HCT116 (cell line): ENCODE measurements around the gene UBE2V1.
A peak's percentile ranks its signal among the peaks of the same experiment; 100 is the strongest.

Experiments
- POLR2A ChIP-seq: IDR thresholded peaks from 2 replicates; pipeline ENCODE4 v1.7.0; 2011; ENCODE audit warnings: borderline replicate concordance; ENCODE audit not compliant: insufficient read depth, insufficient read length; ENCODE audit errors: extremely low read depth
- POLR2AphosphoS5 ChIP-seq: IDR thresholded peaks from 2 replicates; pipeline ENCODE4 v1.6.1; 2011; ENCODE audit warnings: mild to moderate bottlenecking, low read depth, low read length, moderate library complexity
- SP1 ChIP-seq: IDR thresholded peaks from 2 replicates; pipeline ENCODE4 v1.6.1; 2012; ENCODE audit warnings: low read depth
- TCF7L2 ChIP-seq: IDR thresholded peaks from 2 replicates; pipeline ENCODE4 v1.7.0; 2011; ENCODE audit warnings: borderline replicate concordance, inconsistent platforms; ENCODE audit not compliant: insufficient read depth, insufficient read length; ENCODE audit errors: extremely low read depth
- TF ChIP-seq, protein P1 (sequence below): IDR thresholded peaks from 2 replicates; pipeline ENCODE4 v1.6.1; 2011; ENCODE audit warnings: mild to moderate bottlenecking, low read length, moderate library complexity; ENCODE audit not compliant: insufficient replicate concordance; ENCODE audit errors: extremely low read depth
- TF ChIP-seq, protein P2 (sequence below), 3 experiments: fragments of 200-600 bp in 1 of 3; sonication (generic) in 1 of 3; IDR thresholded peaks in 2 of 3; conservative IDR thresholded peaks in 1 of 3; 2 replicates each; pipeline ENCODE4 v1.5.1; 2012 to 2017; ENCODE audit warnings: low read depth in 2 of 3, low read length in 2 of 3, antibody characterized with exemption in 1 of 3, borderline replicate concordance in 1 of 3, control low read depth in 1 of 3, mild to moderate bottlenecking in 1 of 3, mixed read lengths in 1 of 3, mixed run types in 1 of 3, moderate library complexity in 1 of 3; ENCODE audit not compliant: insufficient read depth in 1 of 3
- TF ChIP-seq, protein P3 (sequence below): IDR thresholded peaks from 2 replicates; pipeline ENCODE4 v1.6.1; 2012

GRCh38 chr20:50071039-50071888 is 41.7 kb downstream of the UBE2V1 start:
- TF ChIP-seq, protein P1, sequence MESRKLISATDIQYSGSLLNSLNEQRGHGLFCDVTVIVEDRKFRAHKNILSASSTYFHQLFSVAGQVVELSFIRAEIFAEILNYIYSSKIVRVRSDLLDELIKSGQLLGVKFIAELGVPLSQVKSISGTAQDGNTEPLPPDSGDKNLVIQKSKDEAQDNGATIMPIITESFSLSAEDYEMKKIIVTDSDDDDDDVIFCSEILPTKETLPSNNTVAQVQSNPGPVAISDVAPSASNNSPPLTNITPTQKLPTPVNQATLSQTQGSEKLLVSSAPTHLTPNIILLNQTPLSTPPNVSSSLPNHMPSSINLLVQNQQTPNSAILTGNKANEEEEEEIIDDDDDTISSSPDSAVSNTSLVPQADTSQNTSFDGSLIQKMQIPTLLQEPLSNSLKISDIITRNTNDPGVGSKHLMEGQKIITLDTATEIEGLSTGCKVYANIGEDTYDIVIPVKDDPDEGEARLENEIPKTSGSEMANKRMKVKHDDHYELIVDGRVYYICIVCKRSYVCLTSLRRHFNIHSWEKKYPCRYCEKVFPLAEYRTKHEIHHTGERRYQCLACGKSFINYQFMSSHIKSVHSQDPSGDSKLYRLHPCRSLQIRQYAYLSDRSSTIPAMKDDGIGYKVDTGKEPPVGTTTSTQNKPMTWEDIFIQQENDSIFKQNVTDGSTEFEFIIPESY: no peak
- TF ChIP-seq POLR2AphosphoS5 (no peak), TCF7L2 (no peak), POLR2A (no peak), SP1 (no peak)
- TF ChIP-seq, protein P2, sequence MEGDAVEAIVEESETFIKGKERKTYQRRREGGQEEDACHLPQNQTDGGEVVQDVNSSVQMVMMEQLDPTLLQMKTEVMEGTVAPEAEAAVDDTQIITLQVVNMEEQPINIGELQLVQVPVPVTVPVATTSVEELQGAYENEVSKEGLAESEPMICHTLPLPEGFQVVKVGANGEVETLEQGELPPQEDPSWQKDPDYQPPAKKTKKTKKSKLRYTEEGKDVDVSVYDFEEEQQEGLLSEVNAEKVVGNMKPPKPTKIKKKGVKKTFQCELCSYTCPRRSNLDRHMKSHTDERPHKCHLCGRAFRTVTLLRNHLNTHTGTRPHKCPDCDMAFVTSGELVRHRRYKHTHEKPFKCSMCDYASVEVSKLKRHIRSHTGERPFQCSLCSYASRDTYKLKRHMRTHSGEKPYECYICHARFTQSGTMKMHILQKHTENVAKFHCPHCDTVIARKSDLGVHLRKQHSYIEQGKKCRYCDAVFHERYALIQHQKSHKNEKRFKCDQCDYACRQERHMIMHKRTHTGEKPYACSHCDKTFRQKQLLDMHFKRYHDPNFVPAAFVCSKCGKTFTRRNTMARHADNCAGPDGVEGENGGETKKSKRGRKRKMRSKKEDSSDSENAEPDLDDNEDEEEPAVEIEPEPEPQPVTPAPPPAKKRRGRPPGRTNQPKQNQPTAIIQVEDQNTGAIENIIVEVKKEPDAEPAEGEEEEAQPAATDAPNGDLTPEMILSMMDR (IDR thresholded peaks at IDR 0.05 in 2 of 3, conservative IDR thresholded peaks at IDR 0.05 in 1 of 3; ENCODE audit: borderline replicate concordance in 1 of 3, insufficient read depth in 1 of 3, low read depth in 2 of 3, low read length in 2 of 3): peak; percentile 96 to 99 (median 98)
- TF ChIP-seq, protein P3, sequence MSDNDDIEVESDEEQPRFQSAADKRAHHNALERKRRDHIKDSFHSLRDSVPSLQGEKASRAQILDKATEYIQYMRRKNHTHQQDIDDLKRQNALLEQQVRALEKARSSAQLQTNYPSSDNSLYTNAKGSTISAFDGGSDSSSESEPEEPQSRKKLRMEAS: peak; percentile 77; the same call in 1 of the 2 replicates
